PC-3 (cell line): Measurements from ENCODE around the gene FAU.

Source experiments
- EZH2 ChIP-seq: fragments of 300-600 bp; sonication (generic); IDR thresholded peaks from one replicate; pipeline ENCODE4 v1.6.1; 2017; ENCODE audit warnings: antibody characterized with exemption, mild to moderate bottlenecking, low read length; ENCODE audit not compliant: unreplicated experiment
- EZH2phosphoT487 ChIP-seq: fragments of 300-600 bp; sonication (generic); IDR thresholded peaks from 2 replicates; pipeline ENCODE4 v1.6.1; 2018; ENCODE audit warnings: mild to moderate bottlenecking, antibody characterized with exemption, low read length, borderline replicate concordance
- TF ChIP-seq, protein P1 (sequence below): fragments of 300-600 bp; sonication (generic); conservative IDR thresholded peaks from 2 replicates; pipeline ENCODE4 v1.5.1; 2017; ENCODE audit warnings: antibody characterized with exemption, low read depth, mild to moderate bottlenecking, low read length

DNA sequence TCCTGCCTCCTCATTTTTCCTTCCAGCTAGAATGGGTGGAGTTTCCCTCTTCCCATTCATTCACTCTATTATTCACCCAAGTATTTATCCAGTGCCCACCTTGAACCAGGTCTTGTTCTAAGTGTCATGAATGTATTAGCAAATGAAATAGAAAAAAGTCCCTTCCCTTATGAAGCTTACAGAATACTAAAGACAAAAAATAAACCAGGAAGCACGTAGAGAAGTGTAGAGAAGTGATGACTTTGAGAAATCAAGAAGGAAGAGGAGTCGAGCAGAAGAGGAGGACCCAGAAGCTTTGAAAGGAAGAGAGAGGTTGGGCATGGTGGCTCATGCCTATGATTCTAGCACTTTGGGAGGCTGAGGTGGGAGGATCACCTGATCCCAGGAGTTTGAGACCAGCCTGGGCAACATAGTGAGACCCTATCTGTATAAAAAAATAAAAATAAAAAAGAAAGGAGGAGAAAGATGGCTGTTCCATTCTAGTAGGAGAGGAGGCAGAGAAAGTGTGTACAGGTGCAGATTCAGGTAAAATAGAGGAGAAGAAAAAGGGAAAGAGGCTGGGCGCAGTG is 29.5 kb upstream of the FAU start:
- TF ChIP-seq, protein P1, sequence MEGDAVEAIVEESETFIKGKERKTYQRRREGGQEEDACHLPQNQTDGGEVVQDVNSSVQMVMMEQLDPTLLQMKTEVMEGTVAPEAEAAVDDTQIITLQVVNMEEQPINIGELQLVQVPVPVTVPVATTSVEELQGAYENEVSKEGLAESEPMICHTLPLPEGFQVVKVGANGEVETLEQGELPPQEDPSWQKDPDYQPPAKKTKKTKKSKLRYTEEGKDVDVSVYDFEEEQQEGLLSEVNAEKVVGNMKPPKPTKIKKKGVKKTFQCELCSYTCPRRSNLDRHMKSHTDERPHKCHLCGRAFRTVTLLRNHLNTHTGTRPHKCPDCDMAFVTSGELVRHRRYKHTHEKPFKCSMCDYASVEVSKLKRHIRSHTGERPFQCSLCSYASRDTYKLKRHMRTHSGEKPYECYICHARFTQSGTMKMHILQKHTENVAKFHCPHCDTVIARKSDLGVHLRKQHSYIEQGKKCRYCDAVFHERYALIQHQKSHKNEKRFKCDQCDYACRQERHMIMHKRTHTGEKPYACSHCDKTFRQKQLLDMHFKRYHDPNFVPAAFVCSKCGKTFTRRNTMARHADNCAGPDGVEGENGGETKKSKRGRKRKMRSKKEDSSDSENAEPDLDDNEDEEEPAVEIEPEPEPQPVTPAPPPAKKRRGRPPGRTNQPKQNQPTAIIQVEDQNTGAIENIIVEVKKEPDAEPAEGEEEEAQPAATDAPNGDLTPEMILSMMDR, result no peak
- TF ChIP-seq EZH2 (no peak), EZH2phosphoT487 (no peak)
